ENCODE results near the gene FBLN2. TPM values are rescaled to one million over a fixed set of nuclear protein-coding genes. Genes with fewer than 3 reads are reported as not detected.

Gene FBLN2
- total RNA-seq, 2 donors from 2014 or later, result 10.5 to 24.1 TPM

DNA sequence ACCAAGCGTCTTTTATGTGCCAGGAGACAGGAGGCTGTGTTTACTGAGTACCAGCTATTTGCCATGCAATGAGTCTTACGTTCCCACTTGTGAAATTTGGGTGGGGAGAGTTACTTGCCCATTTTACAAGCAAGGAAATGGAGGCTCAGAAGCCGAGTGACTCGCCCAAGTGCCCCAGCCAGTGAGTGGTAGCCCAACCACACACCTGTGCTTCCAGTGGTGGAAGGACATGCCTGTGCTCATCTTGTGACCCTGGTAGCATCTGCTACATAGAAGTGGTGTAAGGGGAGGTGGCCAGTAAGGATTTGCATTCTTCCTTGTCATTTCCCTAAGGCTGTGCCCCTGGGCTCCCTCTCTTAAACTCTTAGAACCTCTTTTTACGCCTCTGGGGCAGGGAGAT lies 49.3 kb downstream of the FBLN2 start:
- H3K9ac ChIP-seq (ENCODE audit: low read depth in 2 of 2, low read length in 2 of 2), result no peak overlapping the region
- H3K4me1 ChIP-seq, result no peaks in the 10 kb centered on the region
- no peak overlapping the region for H3K4me3 ChIP-seq
- H3K36me3 ChIP-seq, result no peaks in the 10 kb centered on the region
- intact Hi-C loops (cut with DNase I), result no loop called here
- H3K27me3 ChIP-seq, result no peaks in the 10 kb centered on the region
- TF ChIP-seq, protein P1, sequence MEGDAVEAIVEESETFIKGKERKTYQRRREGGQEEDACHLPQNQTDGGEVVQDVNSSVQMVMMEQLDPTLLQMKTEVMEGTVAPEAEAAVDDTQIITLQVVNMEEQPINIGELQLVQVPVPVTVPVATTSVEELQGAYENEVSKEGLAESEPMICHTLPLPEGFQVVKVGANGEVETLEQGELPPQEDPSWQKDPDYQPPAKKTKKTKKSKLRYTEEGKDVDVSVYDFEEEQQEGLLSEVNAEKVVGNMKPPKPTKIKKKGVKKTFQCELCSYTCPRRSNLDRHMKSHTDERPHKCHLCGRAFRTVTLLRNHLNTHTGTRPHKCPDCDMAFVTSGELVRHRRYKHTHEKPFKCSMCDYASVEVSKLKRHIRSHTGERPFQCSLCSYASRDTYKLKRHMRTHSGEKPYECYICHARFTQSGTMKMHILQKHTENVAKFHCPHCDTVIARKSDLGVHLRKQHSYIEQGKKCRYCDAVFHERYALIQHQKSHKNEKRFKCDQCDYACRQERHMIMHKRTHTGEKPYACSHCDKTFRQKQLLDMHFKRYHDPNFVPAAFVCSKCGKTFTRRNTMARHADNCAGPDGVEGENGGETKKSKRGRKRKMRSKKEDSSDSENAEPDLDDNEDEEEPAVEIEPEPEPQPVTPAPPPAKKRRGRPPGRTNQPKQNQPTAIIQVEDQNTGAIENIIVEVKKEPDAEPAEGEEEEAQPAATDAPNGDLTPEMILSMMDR (IDR thresholded peaks at IDR 0.05), result no peak
- no peaks in the 10 kb centered on the region for H3K9me3 ChIP-seq
- no peak for DNase-seq
- no peak overlapping the region for H3K27ac ChIP-seq

DNA sequence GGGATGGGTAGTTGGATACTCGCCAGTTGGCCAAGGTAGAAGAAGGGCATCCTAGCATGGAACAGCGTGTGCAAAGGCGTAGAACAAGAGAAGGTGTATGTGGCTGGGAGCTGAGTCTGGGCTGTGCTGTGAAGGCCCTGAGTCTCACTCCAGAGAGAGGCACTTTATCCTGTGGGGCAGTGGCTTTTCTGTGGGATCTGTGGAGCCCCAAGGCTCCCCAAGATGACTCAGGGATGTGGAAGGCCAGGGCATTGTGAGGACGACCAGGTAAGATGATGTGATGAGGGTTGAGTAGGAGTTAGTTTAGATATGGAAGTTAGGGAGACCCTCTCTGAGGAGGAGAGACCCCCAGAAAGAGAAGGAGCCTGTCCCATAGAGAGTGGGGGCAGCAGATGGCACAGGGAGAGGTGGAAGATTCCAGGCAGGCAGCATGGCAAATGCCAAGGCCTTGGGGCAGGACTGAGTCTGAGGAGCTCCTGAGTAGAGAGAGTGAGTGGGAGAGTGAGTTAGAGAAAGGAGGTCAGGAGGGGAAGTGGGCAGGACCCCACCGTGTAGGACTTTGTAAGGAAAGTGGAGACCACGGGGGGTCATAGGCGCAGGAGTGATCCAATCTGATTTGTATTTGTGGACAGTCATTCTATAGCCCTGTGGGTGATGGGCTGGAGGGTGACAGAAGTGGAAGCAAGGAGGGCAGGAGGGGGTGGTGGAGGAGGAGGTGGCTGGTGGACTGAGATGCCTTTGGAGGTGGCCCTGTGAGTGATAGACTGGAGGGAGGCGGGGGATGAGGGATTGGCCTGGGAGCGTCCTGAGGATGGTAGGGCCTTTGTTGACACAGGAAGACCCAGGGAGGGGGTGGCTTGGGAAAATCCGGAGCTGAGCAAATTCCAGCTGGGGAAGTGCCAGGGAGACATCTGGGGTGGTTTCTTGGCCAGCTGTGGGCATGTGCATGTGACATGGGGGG lies 50.3 kb downstream of the FBLN2 start:
- no peaks in the 10 kb centered on the region for H3K27me3 ChIP-seq
- intact Hi-C loops (cut with DNase I), result no loop called here
- H3K4me1 ChIP-seq, result no peaks in the 10 kb centered on the region
- no peaks in the 10 kb centered on the region for H3K36me3 ChIP-seq
- no peak overlapping the region for H3K9ac ChIP-seq (ENCODE audit: low read depth in 2 of 2, low read length in 2 of 2)
- no peaks in the 10 kb centered on the region for H3K9me3 ChIP-seq
- no peak for DNase-seq
- no peak overlapping the region for H3K27ac ChIP-seq
- H3K4me3 ChIP-seq, result no peak overlapping the region
- TF ChIP-seq, protein P1 (IDR thresholded peaks at IDR 0.05), result no peak

DNA sequence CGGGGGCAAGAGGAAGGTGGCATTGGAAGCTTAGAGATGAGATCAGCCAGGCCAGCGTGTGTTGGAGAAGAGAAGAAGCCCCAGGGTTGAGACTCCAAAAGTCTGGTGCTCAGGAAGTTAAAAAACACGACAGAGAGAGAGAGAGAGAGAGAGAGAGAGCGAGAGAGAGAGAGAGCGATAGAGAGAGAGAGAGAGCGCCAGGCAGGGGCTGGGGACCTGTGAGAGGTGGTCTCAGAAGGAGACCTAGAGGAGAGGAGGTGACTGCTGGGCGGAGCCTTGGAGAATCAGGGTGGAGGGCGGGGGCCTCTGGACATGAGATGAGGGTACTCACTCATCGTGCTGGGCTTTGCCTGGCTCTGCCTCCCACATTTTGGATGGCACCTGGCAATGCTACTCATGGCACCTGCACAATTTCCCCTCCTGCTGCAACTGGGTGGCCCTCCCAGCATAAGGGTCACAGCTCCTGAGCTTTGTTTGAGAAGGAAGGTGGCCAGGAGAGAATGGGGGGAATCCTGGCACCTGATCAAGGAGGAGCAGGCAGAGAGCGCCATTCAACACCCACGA lies 51.0 kb downstream of the FBLN2 start:
- no peaks in the 10 kb centered on the region for H3K4me1 ChIP-seq
- H3K9me3 ChIP-seq, result no peaks in the 10 kb centered on the region
- H3K27me3 ChIP-seq, result no peaks in the 10 kb centered on the region
- H3K36me3 ChIP-seq, result no peaks in the 10 kb centered on the region
- H3K27ac ChIP-seq, result no peak overlapping the region
- H3K9ac ChIP-seq (ENCODE audit: low read depth in 2 of 2, low read length in 2 of 2), result no peak overlapping the region
- no peak for DNase-seq
- intact Hi-C loops (cut with DNase I), result no loop called here
- H3K4me3 ChIP-seq, result no peak overlapping the region
- TF ChIP-seq, protein P1 (IDR thresholded peaks at IDR 0.05), result no peak

DNA sequence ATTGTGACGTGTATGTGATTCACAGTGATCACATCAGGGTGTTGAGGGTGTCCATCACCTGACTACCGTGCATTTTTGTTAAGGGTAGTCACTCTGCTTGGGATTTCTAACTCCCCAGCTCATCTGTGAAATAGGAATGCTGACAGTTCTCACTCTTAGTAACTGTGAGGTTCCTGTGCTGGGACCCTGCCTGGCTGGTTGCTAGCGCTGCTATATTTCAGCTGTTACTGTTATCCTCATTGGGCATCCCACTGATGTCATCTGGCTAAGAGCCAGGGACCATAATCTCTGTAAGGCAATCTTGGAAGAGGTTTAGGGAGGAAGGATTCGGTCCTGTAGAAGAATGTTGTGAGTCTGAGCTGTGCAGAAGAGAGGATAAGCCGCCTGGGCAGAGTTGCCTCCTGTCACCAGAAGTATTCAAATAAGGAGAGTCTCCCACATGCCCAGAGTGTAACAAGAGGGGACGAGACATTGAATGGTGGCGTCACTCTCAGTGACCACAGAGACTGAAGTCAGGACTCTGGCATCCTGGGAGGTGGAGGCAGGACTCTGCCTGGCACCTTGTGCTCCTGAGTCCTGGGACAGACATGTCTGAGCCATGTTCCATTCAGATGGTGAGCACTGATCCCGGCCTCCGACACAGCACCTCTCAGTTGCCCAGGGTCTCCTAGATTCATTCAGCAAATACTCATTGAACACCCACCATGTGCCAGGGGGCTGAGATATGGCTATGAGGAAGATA lies 52.2 kb downstream of the FBLN2 start:
- Histone ChIP-seq H3K4me1 (no peaks in the 10 kb centered on the region), H3K27me3 (no peaks in the 10 kb centered on the region), H3K4me3 (no peak overlapping the region), H3K27ac (no peak overlapping the region), H3K36me3 (no peaks in the 10 kb centered on the region), H3K9ac (ENCODE audit: low read depth in 2 of 2, low read length in 2 of 2) (no peak overlapping the region), H3K9me3 (no peaks in the 10 kb centered on the region)
- TF ChIP-seq, protein P1 (IDR thresholded peaks at IDR 0.05), result no peak
- DNase-seq, result no peak
- intact Hi-C loops (cut with DNase I), result no loop called here

DNA sequence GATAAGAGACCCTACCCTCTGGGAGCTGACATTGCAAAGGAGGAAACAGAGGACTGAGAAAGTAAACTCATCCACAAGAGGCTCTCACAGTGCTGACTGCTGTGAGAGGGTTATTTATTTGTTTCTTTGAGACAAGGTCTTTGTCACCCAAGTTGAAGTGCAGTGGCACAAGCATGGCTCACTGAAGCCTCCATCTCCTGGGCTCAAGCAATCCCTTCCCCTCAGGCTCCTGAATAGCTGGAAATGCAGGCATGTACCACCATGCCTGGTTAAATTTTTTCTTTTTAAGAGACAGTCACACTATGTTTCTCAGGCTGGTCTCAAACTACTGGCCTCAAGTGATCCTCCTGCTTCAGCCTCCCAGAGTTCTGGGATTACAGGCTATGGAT lies 52.8 kb downstream of the FBLN2 start:
- intact Hi-C loops (cut with DNase I), result no loop called here
- no peaks in the 10 kb centered on the region for H3K36me3 ChIP-seq
- no peaks in the 10 kb centered on the region for H3K4me1 ChIP-seq
- DNase-seq, result no peak
- H3K27me3 ChIP-seq, result no peaks in the 10 kb centered on the region
- no peak overlapping the region for H3K9ac ChIP-seq (ENCODE audit: low read depth in 2 of 2, low read length in 2 of 2)
- no peak overlapping the region for H3K27ac ChIP-seq
- TF ChIP-seq, protein P1 (IDR thresholded peaks at IDR 0.05), result no peak
- no peak overlapping the region for H3K4me3 ChIP-seq
- H3K9me3 ChIP-seq, result no peaks in the 10 kb centered on the region
